ENCODE measurements around the gene FOXC1.

FOXC1 gene

DNA sequence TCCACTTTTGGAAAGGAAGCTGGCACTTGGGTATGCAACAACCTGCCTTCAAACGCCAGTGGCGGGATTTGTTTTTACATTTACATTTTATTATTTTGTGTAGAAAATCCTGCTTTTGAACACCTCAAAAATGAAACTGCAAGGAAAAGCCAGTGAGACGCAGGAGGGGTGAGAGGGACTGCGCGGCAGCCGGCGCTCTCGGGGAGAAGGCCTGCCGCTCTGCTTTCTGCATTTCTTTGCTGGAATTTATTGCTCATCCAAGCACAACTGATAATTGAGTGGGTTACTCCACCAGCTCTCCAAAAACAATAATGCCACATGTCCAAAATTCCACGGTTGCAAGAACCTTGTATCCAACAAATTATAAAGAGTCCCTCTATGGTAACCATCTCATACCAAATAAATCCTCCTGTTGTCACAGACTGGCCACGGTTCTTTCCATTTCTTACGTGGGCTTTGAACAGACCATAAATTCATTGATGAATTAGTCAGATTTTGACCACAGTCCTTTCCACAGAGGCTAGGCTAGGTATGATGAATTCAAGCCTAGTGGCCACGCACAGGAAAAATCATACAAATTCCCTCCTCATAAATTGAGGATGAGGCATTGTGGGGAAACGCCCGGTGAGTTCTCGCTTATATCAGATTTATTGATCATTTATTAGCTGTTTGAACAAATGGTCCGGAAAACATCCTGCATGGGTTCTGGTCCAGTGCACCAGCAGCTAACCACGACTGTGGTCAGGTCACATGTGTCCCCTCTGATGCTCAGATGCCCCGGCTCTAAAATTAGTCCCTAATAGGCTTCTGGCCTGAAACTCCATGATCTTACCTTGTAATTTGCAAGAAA, 31.6 kb upstream of the FOXC1 start:
- TF ChIP-seq, protein P1, sequence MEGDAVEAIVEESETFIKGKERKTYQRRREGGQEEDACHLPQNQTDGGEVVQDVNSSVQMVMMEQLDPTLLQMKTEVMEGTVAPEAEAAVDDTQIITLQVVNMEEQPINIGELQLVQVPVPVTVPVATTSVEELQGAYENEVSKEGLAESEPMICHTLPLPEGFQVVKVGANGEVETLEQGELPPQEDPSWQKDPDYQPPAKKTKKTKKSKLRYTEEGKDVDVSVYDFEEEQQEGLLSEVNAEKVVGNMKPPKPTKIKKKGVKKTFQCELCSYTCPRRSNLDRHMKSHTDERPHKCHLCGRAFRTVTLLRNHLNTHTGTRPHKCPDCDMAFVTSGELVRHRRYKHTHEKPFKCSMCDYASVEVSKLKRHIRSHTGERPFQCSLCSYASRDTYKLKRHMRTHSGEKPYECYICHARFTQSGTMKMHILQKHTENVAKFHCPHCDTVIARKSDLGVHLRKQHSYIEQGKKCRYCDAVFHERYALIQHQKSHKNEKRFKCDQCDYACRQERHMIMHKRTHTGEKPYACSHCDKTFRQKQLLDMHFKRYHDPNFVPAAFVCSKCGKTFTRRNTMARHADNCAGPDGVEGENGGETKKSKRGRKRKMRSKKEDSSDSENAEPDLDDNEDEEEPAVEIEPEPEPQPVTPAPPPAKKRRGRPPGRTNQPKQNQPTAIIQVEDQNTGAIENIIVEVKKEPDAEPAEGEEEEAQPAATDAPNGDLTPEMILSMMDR (IDR thresholded peaks at IDR 0.05; ENCODE audit: low read depth, low read length): no peak
- no peak for DNase-seq (ENCODE audit: extremely low read depth, low read depth)

DNA sequence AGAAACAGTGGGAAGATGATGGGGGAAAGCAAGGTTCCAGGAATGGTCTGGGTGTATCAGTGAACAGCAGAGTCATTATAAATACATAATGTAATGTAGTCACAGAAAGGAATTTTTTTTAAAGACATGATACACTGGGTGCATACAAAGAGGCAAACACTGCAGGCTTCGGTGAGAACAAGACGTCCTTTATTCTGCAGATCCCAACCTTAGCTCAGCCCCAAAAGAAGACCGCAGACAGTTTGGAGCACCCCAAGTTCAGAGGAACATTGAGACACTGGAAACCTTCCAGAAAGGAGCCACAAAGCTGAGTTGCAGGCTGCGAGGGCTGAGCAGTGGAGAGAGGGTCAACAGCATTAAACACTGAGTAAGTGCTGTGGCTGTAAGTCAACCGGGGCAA, 30.6 kb upstream of the FOXC1 start:
- TF ChIP-seq, protein P1 (IDR thresholded peaks at IDR 0.05; ENCODE audit: low read depth, low read length): no peak
- DNase-seq (ENCODE audit: extremely low read depth, low read depth): no peak

DNA sequence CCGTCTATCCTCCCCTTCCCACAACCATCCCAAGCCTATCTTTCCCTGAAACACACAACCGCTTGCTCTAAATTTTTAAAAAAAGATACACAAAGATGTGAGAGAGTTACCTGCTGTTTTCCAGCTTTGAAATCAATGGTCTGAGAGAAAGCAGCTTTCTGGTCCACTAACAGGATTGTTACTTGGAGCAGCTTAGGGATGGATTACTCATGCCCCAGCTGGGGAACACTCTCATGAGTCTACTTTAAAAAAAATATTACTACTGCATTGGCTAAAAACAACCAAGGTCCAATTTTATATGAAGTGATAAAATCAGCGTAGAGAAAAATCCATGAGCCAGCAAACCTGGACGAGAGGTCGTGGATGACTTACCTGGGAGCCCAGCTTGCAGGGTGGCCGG, 29.6 kb upstream of the FOXC1 start:
- TF ChIP-seq, protein P1 (IDR thresholded peaks at IDR 0.05; ENCODE audit: low read depth, low read length): no peak
- no peak for DNase-seq (ENCODE audit: extremely low read depth, low read depth)

DNA sequence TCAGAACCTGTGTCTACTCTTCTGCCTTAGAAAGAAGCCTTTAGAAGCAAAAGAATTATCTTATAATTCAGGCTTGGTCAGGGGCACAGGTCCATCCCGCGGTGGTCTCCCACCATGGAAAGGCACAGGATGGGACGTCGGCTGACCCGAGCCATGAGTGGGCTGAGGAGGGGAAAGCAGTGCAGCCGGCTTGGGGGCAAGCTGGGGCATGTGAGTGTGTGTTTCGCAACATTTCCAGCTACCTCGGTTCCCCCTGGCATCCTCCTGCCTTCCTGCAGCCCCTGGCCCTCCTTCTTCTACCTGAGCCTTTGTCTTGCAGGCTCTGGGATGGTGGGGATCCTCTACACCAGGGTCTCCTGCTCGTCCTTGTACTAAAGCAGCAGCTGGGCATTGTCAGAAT, 29.1 kb upstream of the FOXC1 start:
- TF ChIP-seq, protein P1 (IDR thresholded peaks at IDR 0.05; ENCODE audit: low read depth, low read length): no peak
- DNase-seq (ENCODE audit: extremely low read depth, low read depth): no peak

DNA sequence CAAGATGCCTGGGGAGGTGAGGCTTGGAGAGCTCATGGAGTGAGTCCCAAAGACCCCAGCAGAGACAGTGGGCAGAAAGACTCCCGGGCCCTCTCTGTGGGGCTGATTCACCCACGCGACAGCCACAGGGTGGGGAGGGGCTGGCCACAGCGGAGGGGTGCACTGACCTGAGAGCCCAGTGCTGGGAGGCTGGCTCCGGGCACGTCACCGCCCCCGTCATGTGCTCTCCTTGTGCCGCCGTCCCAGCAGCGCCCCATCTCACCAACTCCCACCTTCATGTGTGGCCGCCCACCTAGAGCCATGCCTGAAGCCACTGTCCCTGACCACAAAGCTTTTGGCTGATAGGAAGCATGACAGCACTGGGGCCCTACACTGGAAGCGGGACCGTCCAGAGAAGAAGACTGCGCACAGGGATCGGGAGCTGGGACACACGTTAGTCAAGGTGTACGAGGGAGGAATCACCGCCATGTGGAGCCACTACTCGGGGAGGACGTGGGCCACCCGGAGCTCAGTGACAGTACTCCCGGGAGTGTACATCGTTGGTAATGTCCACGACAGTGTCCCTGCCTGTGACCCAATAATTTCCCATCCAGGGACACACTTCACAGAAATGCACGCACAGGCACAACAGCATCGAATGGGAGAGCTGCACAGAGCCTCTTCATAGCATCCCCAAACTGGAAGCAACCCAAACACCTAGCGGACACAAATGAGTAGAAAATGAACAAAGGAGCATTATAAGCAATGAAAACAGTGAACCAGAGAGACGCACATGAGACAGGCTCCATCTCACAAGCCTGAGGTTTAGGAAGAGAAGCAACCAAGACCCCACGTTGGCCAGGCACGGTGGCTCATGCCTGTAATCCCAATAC, 28.4 kb upstream of the FOXC1 start:
- TF ChIP-seq, protein P1 (IDR thresholded peaks at IDR 0.05; ENCODE audit: low read depth, low read length): no peak
- no peak for DNase-seq (ENCODE audit: extremely low read depth, low read depth)

DNA sequence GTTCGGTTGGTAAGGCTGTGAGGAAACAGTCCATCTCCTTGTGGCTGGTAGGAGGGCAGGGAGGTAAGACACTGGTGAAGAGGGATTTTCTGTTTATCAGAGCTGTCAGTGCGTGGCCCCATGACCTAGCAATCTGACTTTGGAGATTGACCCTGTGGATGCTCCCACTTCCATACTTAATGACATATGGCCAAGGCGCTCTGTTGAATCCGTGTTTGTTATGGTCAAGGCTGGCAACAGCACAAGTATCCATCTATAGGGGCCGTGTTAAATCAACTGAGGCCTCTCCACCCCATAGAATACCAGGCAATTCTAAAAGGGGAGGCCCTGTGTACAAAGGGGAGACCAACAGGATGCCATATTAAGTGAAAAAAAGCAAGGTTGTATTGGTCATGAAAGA, 25.6 kb upstream of the FOXC1 start:
- no peak for DNase-seq (ENCODE audit: extremely low read depth, low read depth)
- TF ChIP-seq, protein P1 (IDR thresholded peaks at IDR 0.05; ENCODE audit: low read depth, low read length): no peak

Measured in AG09319 (cell line).